ENCODE data around the gene KIF3B. TPM values are rescaled to one million over a fixed set of nuclear protein-coding genes. Genes with fewer than 3 reads are reported as not detected.
"Not testable (repeated sequence)": the region's sequence is repeated elsewhere in the genome, so short reads cannot be mapped to it uniquely, and the experiment has no call there.

Gene KIF3B
- total RNA-seq, 1 donor from 2014 or later, result 10.4 TPM

GRCh38 chr20:32246208-32246607 lies 31.2 kb upstream of the KIF3B start:
- H3K4me3 ChIP-seq (ENCODE audit: low read length in 3 of 3); H3K9me3 ChIP-seq (ENCODE audit: control insufficient read depth in 3 of 3, low read length in 3 of 3); H3K27ac ChIP-seq (ENCODE audit: low read depth, low read length); H3K36me3 ChIP-seq (ENCODE audit: control insufficient read depth in 3 of 3, insufficient read depth in 3 of 3, low read length in 3 of 3); H3K9ac ChIP-seq (ENCODE audit: low read depth in 1 of 3, low read length in 3 of 3); H3K4me1 ChIP-seq (ENCODE audit: control insufficient read depth in 3 of 3, insufficient read depth in 3 of 3, low read length in 3 of 3); H3K27me3 ChIP-seq (ENCODE audit: control insufficient read depth in 3 of 3, insufficient read depth in 3 of 3, low read length in 3 of 3): not testable (repeated sequence)

GRCh38 chr20:32248043-32248442 lies 29.4 kb upstream of the KIF3B start:
- Histone ChIP-seq H3K4me3 (ENCODE audit: low read length in 3 of 3) (no peak overlapping the region), H3K36me3 (ENCODE audit: control insufficient read depth in 3 of 3, insufficient read depth in 3 of 3, low read length in 3 of 3) (no peaks in the 10 kb centered on the region), H3K27me3 (ENCODE audit: control insufficient read depth in 3 of 3, insufficient read depth in 3 of 3, low read length in 3 of 3) (no peaks in the 10 kb centered on the region), H3K4me1 (ENCODE audit: control insufficient read depth in 3 of 3, insufficient read depth in 3 of 3, low read length in 3 of 3) (no peaks in the 10 kb centered on the region), H3K9ac (ENCODE audit: low read depth in 1 of 3, low read length in 3 of 3) (no peak overlapping the region), H3K9me3 (ENCODE audit: control insufficient read depth in 3 of 3, low read length in 3 of 3) (peaks cover 0 to under 1% (median 0%) of the 10 kb centered on the region in 3 donors), H3K27ac (ENCODE audit: low read depth, low read length) (no peak overlapping the region)

GRCh38 chr20:32249030-32249738 lies 28.3 kb upstream of the KIF3B start:
- no peak overlapping the region for H3K4me3 ChIP-seq (ENCODE audit: low read length in 3 of 3)
- H3K4me1 ChIP-seq (ENCODE audit: control insufficient read depth in 3 of 3, insufficient read depth in 3 of 3, low read length in 3 of 3), result no peaks in the 10 kb centered on the region
- H3K9ac ChIP-seq (ENCODE audit: low read depth in 1 of 3, low read length in 3 of 3), result no peak overlapping the region
- no peaks in the 10 kb centered on the region for H3K27me3 ChIP-seq (ENCODE audit: control insufficient read depth in 3 of 3, insufficient read depth in 3 of 3, low read length in 3 of 3)
- H3K9me3 ChIP-seq (ENCODE audit: control insufficient read depth in 3 of 3, low read length in 3 of 3), result peaks cover 0 to 2% (median 0%) of the 10 kb centered on the region in 3 donors
- no peak overlapping the region for H3K27ac ChIP-seq (ENCODE audit: low read depth, low read length)
- no peaks in the 10 kb centered on the region for H3K36me3 ChIP-seq (ENCODE audit: control insufficient read depth in 3 of 3, insufficient read depth in 3 of 3, low read length in 3 of 3)

GRCh38 chr20:32251470-32251869 lies 26.0 kb upstream of the KIF3B start:
- no peak overlapping the region for H3K27ac ChIP-seq (ENCODE audit: low read depth, low read length)
- H3K4me3 ChIP-seq (ENCODE audit: low read length in 3 of 3), result no peak overlapping the region
- no peaks in the 10 kb centered on the region for H3K36me3 ChIP-seq (ENCODE audit: control insufficient read depth in 3 of 3, insufficient read depth in 3 of 3, low read length in 3 of 3)

GRCh38 chr20:32252189-32252588 lies 25.3 kb upstream of the KIF3B start:
- no peaks in the 10 kb centered on the region for H3K36me3 ChIP-seq (ENCODE audit: control insufficient read depth in 3 of 3, insufficient read depth in 3 of 3, low read length in 3 of 3)
- no peak overlapping the region for H3K9ac ChIP-seq (ENCODE audit: low read depth in 1 of 3, low read length in 3 of 3)
- H3K4me3 ChIP-seq (ENCODE audit: low read length in 3 of 3), result no peak overlapping the region
- no peaks in the 10 kb centered on the region for H3K27me3 ChIP-seq (ENCODE audit: control insufficient read depth in 3 of 3, insufficient read depth in 3 of 3, low read length in 3 of 3)
- H3K27ac ChIP-seq (ENCODE audit: low read depth, low read length), result no peak overlapping the region
- no peaks in the 10 kb centered on the region for H3K4me1 ChIP-seq (ENCODE audit: control insufficient read depth in 3 of 3, insufficient read depth in 3 of 3, low read length in 3 of 3)
- peaks cover 0 to 2% (median 0%) of the 10 kb centered on the region in 3 donors for H3K9me3 ChIP-seq (ENCODE audit: control insufficient read depth in 3 of 3, low read length in 3 of 3)

More at GRCh38 chr20:32251470-32251869, 26.0 kb upstream of the KIF3B start:
- peaks cover 0 to 2% (median 0%) of the 10 kb centered on the region in 3 donors for H3K9me3 ChIP-seq (ENCODE audit: control insufficient read depth in 3 of 3, low read length in 3 of 3)
- no peaks in the 10 kb centered on the region for H3K4me1 ChIP-seq (ENCODE audit: control insufficient read depth in 3 of 3, insufficient read depth in 3 of 3, low read length in 3 of 3)
- H3K9ac ChIP-seq (ENCODE audit: low read depth in 1 of 3, low read length in 3 of 3), result no peak overlapping the region
- H3K27me3 ChIP-seq (ENCODE audit: control insufficient read depth in 3 of 3, insufficient read depth in 3 of 3, low read length in 3 of 3), result no peaks in the 10 kb centered on the region

GRCh38 chr20:32260973-32261372 lies 16.5 kb upstream of the KIF3B start:
- not testable (repeated sequence) for H3K4me3 ChIP-seq (ENCODE audit: low read length in 3 of 3); H3K4me1 ChIP-seq (ENCODE audit: control insufficient read depth in 3 of 3, insufficient read depth in 3 of 3, low read length in 3 of 3); H3K36me3 ChIP-seq (ENCODE audit: control insufficient read depth in 3 of 3, insufficient read depth in 3 of 3, low read length in 3 of 3); H3K27me3 ChIP-seq (ENCODE audit: control insufficient read depth in 3 of 3, insufficient read depth in 3 of 3, low read length in 3 of 3); H3K9me3 ChIP-seq (ENCODE audit: control insufficient read depth in 3 of 3, low read length in 3 of 3); H3K9ac ChIP-seq (ENCODE audit: low read depth in 1 of 3, low read length in 3 of 3); H3K27ac ChIP-seq (ENCODE audit: low read depth, low read length)

- Histone ChIP-seq H3K27ac (ENCODE audit: low read depth, low read length) (no peak overlapping the region), H3K9me3 (ENCODE audit: control insufficient read depth in 3 of 3, low read length in 3 of 3) (no peaks in the 10 kb centered on the region), H3K4me3 (ENCODE audit: low read length in 3 of 3) (no peak overlapping the region), H3K27me3 (ENCODE audit: control insufficient read depth in 3 of 3, insufficient read depth in 3 of 3, low read length in 3 of 3) (no peaks in the 10 kb centered on the region), H3K36me3 (ENCODE audit: control insufficient read depth in 3 of 3, insufficient read depth in 3 of 3, low read length in 3 of 3) (no peaks in the 10 kb centered on the region), H3K4me1 (ENCODE audit: control insufficient read depth in 3 of 3, insufficient read depth in 3 of 3, low read length in 3 of 3) (no peaks in the 10 kb centered on the region), H3K9ac (ENCODE audit: low read depth in 1 of 3, low read length in 3 of 3) (no peak overlapping the region)
Measured at GRCh38 chr20:32261644-32262043, 15.8 kb upstream of the KIF3B start.

- no peak overlapping the region for H3K9ac ChIP-seq (ENCODE audit: low read depth in 1 of 3, low read length in 3 of 3)
- no peak overlapping the region for H3K4me3 ChIP-seq (ENCODE audit: low read length in 3 of 3)
- H3K9me3 ChIP-seq (ENCODE audit: control insufficient read depth in 3 of 3, low read length in 3 of 3), result no peaks in the 10 kb centered on the region
- H3K4me1 ChIP-seq (ENCODE audit: control insufficient read depth in 3 of 3, insufficient read depth in 3 of 3, low read length in 3 of 3), result no peaks in the 10 kb centered on the region
- H3K36me3 ChIP-seq (ENCODE audit: control insufficient read depth in 3 of 3, insufficient read depth in 3 of 3, low read length in 3 of 3), result no peaks in the 10 kb centered on the region
- H3K27me3 ChIP-seq (ENCODE audit: control insufficient read depth in 3 of 3, insufficient read depth in 3 of 3, low read length in 3 of 3), result no peaks in the 10 kb centered on the region
- no peak overlapping the region for H3K27ac ChIP-seq (ENCODE audit: low read depth, low read length)
Measured at GRCh38 chr20:32263398-32263954, 14.0 kb upstream of the KIF3B start.

GRCh38 chr20:32271620-32272019 lies 5.8 kb upstream of the KIF3B start:
- no peak overlapping the region for H3K27ac ChIP-seq (ENCODE audit: low read depth, low read length)
- no peaks in the 10 kb centered on the region for H3K4me1 ChIP-seq (ENCODE audit: control insufficient read depth in 3 of 3, insufficient read depth in 3 of 3, low read length in 3 of 3)
- H3K36me3 ChIP-seq (ENCODE audit: control insufficient read depth in 3 of 3, insufficient read depth in 3 of 3, low read length in 3 of 3), result no peaks in the 10 kb centered on the region
- peaks cover 0 to 2% (median 0%) of the 10 kb centered on the region in 3 donors for H3K9me3 ChIP-seq (ENCODE audit: control insufficient read depth in 3 of 3, low read length in 3 of 3)
- no peak overlapping the region for H3K4me3 ChIP-seq (ENCODE audit: low read length in 3 of 3)
- H3K27me3 ChIP-seq (ENCODE audit: control insufficient read depth in 3 of 3, insufficient read depth in 3 of 3, low read length in 3 of 3), result peaks cover 0 to 8% (median 3%) of the 10 kb centered on the region in 3 donors
- no peak overlapping the region for H3K9ac ChIP-seq (ENCODE audit: low read depth in 1 of 3, low read length in 3 of 3)

- H3K9me3 ChIP-seq (ENCODE audit: control insufficient read depth in 3 of 3, low read length in 3 of 3), result peaks cover 0 to 2% (median 0%) of the 10 kb centered on the region in 3 donors
- no peak overlapping the region for H3K4me3 ChIP-seq (ENCODE audit: low read length in 3 of 3)
Measured at GRCh38 chr20:32274359-32274758, 3.1 kb upstream of the KIF3B start.

More at GRCh38 chr20:32274359-32274758, 3.1 kb upstream of the KIF3B start:
- peaks cover 0 to 8% (median 3%) of the 10 kb centered on the region in 3 donors for H3K27me3 ChIP-seq (ENCODE audit: control insufficient read depth in 3 of 3, insufficient read depth in 3 of 3, low read length in 3 of 3)
- H3K9ac ChIP-seq (ENCODE audit: low read depth in 1 of 3, low read length in 3 of 3), result no peak overlapping the region
- H3K4me1 ChIP-seq (ENCODE audit: control insufficient read depth in 3 of 3, insufficient read depth in 3 of 3, low read length in 3 of 3), result peaks cover 13 to 16% (median 13%) of the 10 kb centered on the region in 3 donors
- no peaks in the 10 kb centered on the region for H3K36me3 ChIP-seq (ENCODE audit: control insufficient read depth in 3 of 3, insufficient read depth in 3 of 3, low read length in 3 of 3)
- no peak overlapping the region for H3K27ac ChIP-seq (ENCODE audit: low read depth, low read length)

Measured in skeletal muscle tissue (tissue), 4 donors.